K562 (cell line): Measurements from ENCODE around the gene HIPK2. TPM values are rescaled to one million over a fixed set of nuclear protein-coding genes. Genes with fewer than 3 reads are reported as not detected.
A peak's percentile ranks its signal among the peaks of the same experiment; 100 is the strongest.

ENCODE experiments used
- ATAC-seq: fragments of 200-7000 bp; cut with Tn5 transposase; 3 replicates; pipeline ENCODE4 v1.9.1; 2020; ENCODE audit warnings: moderate library complexity
- BruUV-seq: library from RNA; stranded (reverse); fragments of 400-500 nt; replicated peaks from 2 replicates; lab custom pipeline; 2021; lab: Mats Ljungman, UMichigan
- CTCF ChIA-PET: fragments of 300-600 bp; formaldehyde crosslinking; extraction: SDS; loops from one replicate; lab custom pipeline; 2021; ENCODE audit warnings: low intra/inter-chr PET ratio; lab: Yijun Ruan, JAX
- POLR2A ChIA-PET: fragments of 300-600, 350-650 bp; sonication (Branson Sonifier 250); formaldehyde crosslinking; extraction: SDS; loops from one replicate; lab custom pipeline; 2021; ENCODE audit warnings: antibody characterized with exemption, inconsistent platforms; lab: Yijun Ruan, JAX
- DNase-seq, 4 experiments: peaks; one replicate each; pipeline versions ENCODE4 v3.0.0 to v3.0.0-alpha.2; 2011 to 2018; ENCODE audit warnings: low spot score in 3 of 4, mixed read lengths in 3 of 4; ENCODE audit errors: extremely low read depth in 1 of 4
- FAIRE-seq: peaks from 2 replicates; lab custom pipeline; 2011; peaks lifted over from hg19 to GRCh38; lab: Jason Lieb, UNC
- H2AFZ ChIP-seq: 2 replicates; pipeline ENCODE4 v1.6.0; 2011; ENCODE audit warnings: low read depth, low read length, control low read depth, inconsistent platforms
- H3K27ac ChIP-seq: fragments of 200-600 bp; 3 replicates; pipeline ENCODE4 v1.8.0; 2011; ENCODE audit warnings: low read depth, mild to moderate bottlenecking, control low read depth, inconsistent platforms, low read length, moderate library complexity, mixed read lengths; ENCODE audit errors: extremely low read depth
- H3K27me3 ChIP-seq, 2 experiments: fragments of 300-600 bp in 1 of 2; 2 replicates in 1 of 2; 3 replicates in 1 of 2; pipeline versions ENCODE4 v1.6.0 to v1.8.0; 2011; ENCODE audit warnings: inconsistent platforms in 2 of 2, low read length in 2 of 2, mild to moderate bottlenecking in 1 of 2, mixed read lengths in 1 of 2, moderate library complexity in 1 of 2; ENCODE audit not compliant: control insufficient read depth in 2 of 2, insufficient read depth in 2 of 2
- H3K36me3 ChIP-seq: fragments of 300-600 bp; 3 replicates; pipeline ENCODE4 v1.8.0; 2011; ENCODE audit warnings: mild to moderate bottlenecking, low read length, inconsistent platforms; ENCODE audit not compliant: control insufficient read depth, insufficient read depth
- H3K4me1 ChIP-seq, 2 experiments: fragments of 200-600 bp in 1 of 2; replicated peaks in 1 of 2; 2 replicates in 1 of 2; 3 replicates in 1 of 2; pipeline versions ENCODE4 v1.5.1 to v1.8.0; 2011; ENCODE audit warnings: inconsistent platforms in 2 of 2, low read length in 2 of 2, mild to moderate bottlenecking in 1 of 2, mixed read lengths in 1 of 2, moderate library complexity in 1 of 2; ENCODE audit not compliant: control insufficient read depth in 2 of 2, insufficient read depth in 2 of 2
- H3K4me2 ChIP-seq: 2 replicates; pipeline ENCODE4 v1.6.1; 2011; ENCODE audit warnings: low read length, control low read depth, inconsistent platforms, mixed read lengths; ENCODE audit not compliant: insufficient read depth
- H3K4me3 ChIP-seq: fragments of 200-600 bp; sonication (generic), shearing (Covaris generic); 2 replicates; pipeline ENCODE4 v1.5.1; 2016; ENCODE audit warnings: control low read depth, inconsistent platforms
- H3K79me2 ChIP-seq: fragments of 200-600 bp; 3 replicates; pipeline ENCODE4 v1.8.0; 2011; ENCODE audit warnings: low read length, inconsistent platforms; ENCODE audit not compliant: control insufficient read depth, insufficient read depth
- H3K9ac ChIP-seq, 2 experiments: 2 replicates each; pipeline versions ENCODE4 v1.6.0 to v1.6.1; 2011; ENCODE audit warnings: low read depth in 2 of 2, low read length in 2 of 2, control low read depth in 1 of 2, inconsistent platforms in 1 of 2, mild to moderate bottlenecking in 1 of 2, mixed read lengths in 1 of 2; ENCODE audit not compliant: insufficient read depth in 1 of 2
- H3K9me1 ChIP-seq: one replicate; pipeline ENCODE4 v1.6.0; 2011; ENCODE audit warnings: inconsistent platforms, mild to moderate bottlenecking, low read length, moderate library complexity; ENCODE audit not compliant: control insufficient read depth, insufficient read depth
- H3K9me3 ChIP-seq: replicated peaks from 2 replicates; pipeline ENCODE4 v1.5.1; 2011; ENCODE audit warnings: low read depth, low read length, inconsistent platforms; ENCODE audit not compliant: control insufficient read depth, insufficient read depth
- H4K20me1 ChIP-seq: replicated peaks from 2 replicates; pipeline ENCODE4 v1.6.1; 2011; ENCODE audit warnings: low read length, inconsistent platforms, mixed read lengths; ENCODE audit not compliant: control insufficient read depth, insufficient read depth
- EP400 ChIP-seq: fragments of 450-650 bp; IDR thresholded peaks from 2 replicates; pipeline ENCODE4 v1.6.1; 2017; ENCODE audit warnings: antibody characterized with exemption, mild to moderate bottlenecking, moderate library complexity
- ERF ChIP-seq: fragments of 450-650 bp; formaldehyde crosslinking; IDR thresholded peaks from 2 replicates; pipeline ENCODE4 v1.4.0; 2020; ENCODE audit warnings: mild to moderate bottlenecking, mixed read lengths
- ETV5 ChIP-seq: sonication (generic); formaldehyde crosslinking; IDR thresholded peaks from 2 replicates; pipeline ENCODE4 v1.4.0; 2020; ENCODE audit warnings: low read depth, mild to moderate bottlenecking, missing genetic modification reagents
- ETV6 ChIP-seq, 3 experiments: fragments of 150-350 bp in 1 of 3; sonication (generic) in 1 of 3; formaldehyde crosslinking in 1 of 3; IDR thresholded peaks; 2 replicates each; pipeline versions ENCODE4 v1.6.1 to v1.8.0; 2014 to 2022; ENCODE audit warnings: borderline replicate concordance in 2 of 3, low read depth in 2 of 3, antibody characterized with exemption in 1 of 3, low read length in 1 of 3, mild to moderate bottlenecking in 1 of 3, missing genetic modification reagents in 1 of 3
- KLF16 ChIP-seq: IDR thresholded peaks from 2 replicates; pipeline ENCODE4 v1.6.1; 2016; ENCODE audit warnings: antibody characterized with exemption
- MEF2D ChIP-seq: conservative IDR thresholded peaks from 2 replicates; pipeline ENCODE4 v1.6.1; 2016; ENCODE audit warnings: low read depth, missing genetic modification characterization, missing compliant biosample characterization
- MXI1 ChIP-seq: IDR thresholded peaks from 2 replicates; pipeline ENCODE4 v1.6.1; 2011; ENCODE audit warnings: low read depth, mild to moderate bottlenecking, improper control_type of control experiment, low read length
- NR3C1 ChIP-seq: sonication (generic); formaldehyde crosslinking; IDR thresholded peaks from 2 replicates; pipeline ENCODE4 v1.8.1; 2022; ENCODE audit warnings: missing genetic modification reagents
- NRF1 ChIP-seq, 2 experiments: fragments of 450-650 bp; IDR thresholded peaks in 1 of 2; conservative IDR thresholded peaks in 1 of 2; 2 replicates each; pipeline ENCODE4 v1.6.1; 2014; ENCODE audit warnings: mild to moderate bottlenecking in 2 of 2
- POLR2AphosphoS2 ChIP-seq: IDR thresholded peaks from 2 replicates; pipeline ENCODE4 v1.6.1; 2012; ENCODE audit warnings: low read length, improper control_type of control experiment
- PTTG1 ChIP-seq: fragments of 450-650 bp; IDR thresholded peaks from 2 replicates; pipeline ENCODE4 v1.6.1; 2016; ENCODE audit warnings: low read depth, mild to moderate bottlenecking, missing genetic modification characterization, missing compliant biosample characterization
- SMARCB1 ChIP-seq: IDR thresholded peaks from 2 replicates; pipeline ENCODE4 v1.6.1; 2011; ENCODE audit warnings: improper control_type of control experiment, low read depth; ENCODE audit not compliant: insufficient read length
- ZNF12 ChIP-seq: sonication (generic); formaldehyde crosslinking; IDR thresholded peaks from 2 replicates; pipeline ENCODE4 v1.4.0; 2020; ENCODE audit warnings: mild to moderate bottlenecking, missing genetic modification reagents
- ZNF431 ChIP-seq: sonication (generic); formaldehyde crosslinking; IDR thresholded peaks from 2 replicates; pipeline ENCODE4 v1.8.0; 2022; ENCODE audit warnings: mild to moderate bottlenecking, missing genetic modification reagents
- ZNF444 ChIP-seq: fragments of 250-450 bp; sonication (Bioruptor Pico); IDR thresholded peaks from 2 replicates; pipeline ENCODE4 v1.4.0; 2020; ENCODE audit warnings: mild to moderate bottlenecking, moderate library complexity
- ZNF584 ChIP-seq: fragments of 200-800 bp; sonication (Bioruptor generic); IDR thresholded peaks from 2 replicates; pipeline ENCODE4 v1.6.1; 2016; ENCODE audit warnings: low read depth, mild to moderate bottlenecking, missing genetic modification characterization, missing compliant biosample characterization
- ZNF592 ChIP-seq: fragments of 450-650 bp; IDR thresholded peaks from 2 replicates; pipeline ENCODE4 v1.6.1; 2017; ENCODE audit warnings: antibody characterized with exemption, mild to moderate bottlenecking
- WGBS: fragments of 100-300 bp; shearing (Covaris generic); methylation state at CpG from one replicate; pipeline ENCODE4 v1.1.6; 2016; ENCODE audit warnings: low coverage, mixed read lengths; ENCODE audit not compliant: insufficient coverage; ENCODE audit errors: missing lambda C conversion rate; 5-methylcytosine and 5-hydroxymethylcytosine counted together
- in situ Hi-C: fragments of 300-500 bp; cut with MboI; formaldehyde crosslinking; loops from 4 replicates; pipeline ENCODE4 v1.15.0; 2018; ENCODE audit warnings: inconsistent platforms, mixed read lengths
- intact Hi-C: fragments of 100-400 bp; cut with micrococcal nuclease; formaldehyde crosslinking; loops from 2 replicates; pipeline ENCODE4 v1.14.2; 2022
- polyA plus RNA-seq, 8 experiments: library from polyadenylated mRNA; depleted of rRNA in 4 of 8; stranded (reverse) in 5 of 8; unstranded in 3 of 8; fragments of >200 nt; fragmentation: Nextera tagmentation in 2 of 8; fragmentation: Illumina TruSeq in 1 of 8; extraction: Ambion mirVana in 2 of 8; extraction: Trizol in 1 of 8; gene quantifications; 2 replicates each; pipeline versions ENCODE4 v1.2.1 to v1.2.3, GENCODE V29; 2011 to 2014; ENCODE audit warnings: inconsistent platforms in 1 of 8, missing spikeins in 1 of 8
- total RNA-seq, 7 experiments: library from RNA; depleted of rRNA in 6 of 7; stranded (reverse); fragments of >200 nt in 6 of 7; fragmentation: Illumina TruSeq in 2 of 7; extraction: Trizol in 2 of 7; gene quantifications; 2 replicates each; pipeline versions ENCODE4 v1.2.1 to v1.2.3, GENCODE V29; 2011 to 2021; ENCODE audit warnings: low replicate concordance in 1 of 7

The HIPK2 gene
- total and polyA plus RNA-seq, 9 of the 15 experiments (the other 6 are each of a cell fraction or from before 2014, with no cell fraction given): 0.69 to 19.8 (median 5.1) TPM

GRCh38 chr7:139804571-139804970 lies 26.8 kb upstream of the HIPK2 start:
- intact Hi-C loops: no loop called here
- POLR2A ChIA-PET: interaction anchor here (0.6 kb wide), 3 partner anchors 39 to 145 kb away, joined by 3 read pairs; no protein-coding TSS in a partner anchor

GRCh38 chr7:139799586-139799985 lies 21.8 kb upstream of the HIPK2 start:
- in situ Hi-C loops: no loop called here
- no peak for FAIRE-seq
- TF ChIP-seq SMARCB1: no peak
- no peak for TF ChIP-seq KLF16
- TF ChIP-seq PTTG1 (tag): no peak
- TF ChIP-seq MXI1: no peak
- no peak for TF ChIP-seq EP400
- TF ChIP-seq NR3C1 (CRISPR knock-in tag): no peak
- no peak for TF ChIP-seq MEF2D (tag)
- TF ChIP-seq ZNF444 (CRISPR knock-in tag): no peak
- TF ChIP-seq ETV5 (CRISPR knock-in tag): no peak
- no peak for TF ChIP-seq ZNF592

More at GRCh38 chr7:139804571-139804970, 26.8 kb upstream of the HIPK2 start:
- FAIRE-seq (no peak), DNase-seq (no peak), ATAC-seq (no peak)
- no TSS peak for BruUV-seq
- 14% methylated on average over 1 of the region's 1 CpG for WGBS
- Histone ChIP-seq H3K27me3 (peaks cover 0 to 5% of the 10 kb centered on the region in 2 experiments; a peak in 2 of 5 replicates), H3K4me3 (no peak overlapping the region), H3K27ac (no peak overlapping the region), H3K9me1 (no peaks in the 10 kb centered on the region), H3K9ac (no peak overlapping the region), H2AFZ (no peak overlapping the region), H3K79me2 (no peaks in the 10 kb centered on the region), H3K9me3 (no peaks in the 10 kb centered on the region), H3K4me2 (no peak overlapping the region)
- in situ Hi-C loops: no loop called here
- no peak for TF ChIP-seq NRF1 (conservative IDR thresholded peaks at IDR 0.05 in 1 of 2, IDR thresholded peaks at IDR 0.05 in 1 of 2)
- TF ChIP-seq ZNF12: no peak
- TF ChIP-seq ZNF584: no peak
- TF ChIP-seq POLR2AphosphoS2: no peak
- TF ChIP-seq ERF (CRISPR knock-in tag): no peak
- peak; percentile 92 for TF ChIP-seq ZNF431 (CRISPR knock-in tag)
- no peak for TF ChIP-seq ETV6 (IDR thresholded peaks at IDR 0.05; ENCODE audit: borderline replicate concordance in 1 of 2, low read depth in 2 of 2, low read length in 1 of 2)
- TF ChIP-seq ETV6 (CRISPR knock-in tag; IDR thresholded peaks at IDR 0.05; ENCODE audit: borderline replicate concordance): no peak
- TF ChIP-seq, all 486 proteins: peak for 1
- Histone ChIP-seq H3K4me1 (no peaks in the 10 kb centered on the region), H4K20me1 (no peaks in the 10 kb centered on the region), H3K36me3 (no peaks in the 10 kb centered on the region)
- CTCF ChIA-PET: no interaction called here

More at GRCh38 chr7:139799586-139799985, 21.8 kb upstream of the HIPK2 start:
- Histone ChIP-seq H3K9ac (no peak overlapping the region), H3K4me1 (peaks cover 0 to 2% of the 10 kb centered on the region in 2 experiments; a peak in 1 of 5 replicates), H3K4me2 (no peak overlapping the region), H4K20me1 (no peaks in the 10 kb centered on the region), H3K27me3 (peaks cover 2 to 16% of the 10 kb centered on the region in 2 experiments; a peak in 3 of 5 replicates), H3K79me2 (no peaks in the 10 kb centered on the region), H3K9me1 (no peaks in the 10 kb centered on the region), H3K36me3 (no peaks in the 10 kb centered on the region), H3K4me3 (no peak overlapping the region), H2AFZ (0 out of 2 replicates have a peak overlapping the region, but pooled peaks have one; percentile 16), H3K9me3 (no peaks in the 10 kb centered on the region), H3K27ac (no peak overlapping the region)
- CTCF ChIA-PET: no interaction called here
- peak; percentile 34; the same call in 2 of the 3 replicates for ATAC-seq
- WGBS: 13% methylated on average over 2 of the region's 2 CpGs
- no TSS peak for BruUV-seq
- POLR2A ChIA-PET: interaction anchor here (0.8 to 1.2 kb wide), 4 partner anchors 12 to 28 kb away, joined by 3 to 4 read pairs (median 3); no protein-coding TSS in a partner anchor
- DNase-seq: no peak
- intact Hi-C loops: no loop called here
